Inferior parietal cortex (tissue), 1 donor: Measurements from ENCODE around the gene EMX2.
"Not testable (repeated sequence)": the region's sequence is repeated elsewhere in the genome, so short reads cannot be mapped to it uniquely, and the experiment has no call there.

Source experiments
- DNase-seq: peaks from one replicate; pipeline ENCODE4 v3.0.0-alpha.2; 2016; ENCODE audit errors: extremely low spot score

The EMX2 gene

GRCh38 chr10:117542706-117543224 lies at the start of gene EMX2:
Gene EMX2 (plus strand): TSS chr10:117542746. CDS start chr10:117543268, 522 bp downstream.
- DNase-seq = no peak

GRCh38 chr10:117496031-117496430 lies 46.5 kb upstream of the EMX2 start:
- DNase-seq = no peak

DNA sequence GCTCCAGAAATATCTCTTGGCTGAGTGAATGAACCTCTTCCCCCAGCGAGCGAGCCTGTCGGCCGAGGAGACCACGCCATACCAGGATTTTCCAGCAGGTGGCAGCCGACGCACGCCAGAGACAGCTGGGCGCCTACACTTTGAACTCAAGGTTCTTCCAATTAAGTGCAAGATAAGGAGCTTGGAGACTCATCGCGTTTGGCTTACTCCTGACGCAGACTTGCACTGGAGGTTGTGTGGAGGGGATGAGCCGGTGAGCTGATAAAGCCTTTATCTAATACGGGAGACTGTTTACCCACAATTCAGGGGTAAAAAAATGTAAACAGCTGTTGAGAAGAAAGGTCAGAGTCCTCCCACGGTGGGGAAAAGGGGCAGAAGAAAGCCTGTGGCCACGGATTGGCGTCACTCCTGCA lies 45.9 kb upstream of the EMX2 start:
- peak; percentile 85 for DNase-seq

GRCh38 chr10:117497736-117498135 lies 44.8 kb upstream of the EMX2 start:
- no peak for DNase-seq

- DNase-seq = no peak
Observed at GRCh38 chr10:117499248-117500105, 43.1 kb upstream of the EMX2 start.

DNA sequence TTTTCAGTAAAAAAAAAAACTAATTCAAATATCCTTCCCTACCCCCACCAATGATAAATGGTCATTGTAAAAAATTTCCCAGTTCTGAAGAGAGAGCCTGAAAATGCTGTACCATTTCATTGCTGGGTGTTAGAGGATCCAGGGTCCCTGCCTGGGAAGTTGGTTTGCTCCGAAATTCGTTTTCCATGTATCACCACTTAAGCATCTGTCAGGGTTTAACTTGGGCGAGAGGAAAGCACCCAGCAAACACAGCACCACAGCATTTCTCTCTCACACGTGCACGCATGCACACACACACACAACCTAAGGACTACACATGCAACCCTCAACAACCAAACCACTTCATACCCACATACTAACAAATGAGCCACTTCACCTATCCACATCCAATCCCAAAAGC lies 42.1 kb upstream of the EMX2 start:
- DNase-seq = no peak

- DNase-seq = no peak
Observed at GRCh38 chr10:117501460-117502035, 41.0 kb upstream of the EMX2 start.

DNA sequence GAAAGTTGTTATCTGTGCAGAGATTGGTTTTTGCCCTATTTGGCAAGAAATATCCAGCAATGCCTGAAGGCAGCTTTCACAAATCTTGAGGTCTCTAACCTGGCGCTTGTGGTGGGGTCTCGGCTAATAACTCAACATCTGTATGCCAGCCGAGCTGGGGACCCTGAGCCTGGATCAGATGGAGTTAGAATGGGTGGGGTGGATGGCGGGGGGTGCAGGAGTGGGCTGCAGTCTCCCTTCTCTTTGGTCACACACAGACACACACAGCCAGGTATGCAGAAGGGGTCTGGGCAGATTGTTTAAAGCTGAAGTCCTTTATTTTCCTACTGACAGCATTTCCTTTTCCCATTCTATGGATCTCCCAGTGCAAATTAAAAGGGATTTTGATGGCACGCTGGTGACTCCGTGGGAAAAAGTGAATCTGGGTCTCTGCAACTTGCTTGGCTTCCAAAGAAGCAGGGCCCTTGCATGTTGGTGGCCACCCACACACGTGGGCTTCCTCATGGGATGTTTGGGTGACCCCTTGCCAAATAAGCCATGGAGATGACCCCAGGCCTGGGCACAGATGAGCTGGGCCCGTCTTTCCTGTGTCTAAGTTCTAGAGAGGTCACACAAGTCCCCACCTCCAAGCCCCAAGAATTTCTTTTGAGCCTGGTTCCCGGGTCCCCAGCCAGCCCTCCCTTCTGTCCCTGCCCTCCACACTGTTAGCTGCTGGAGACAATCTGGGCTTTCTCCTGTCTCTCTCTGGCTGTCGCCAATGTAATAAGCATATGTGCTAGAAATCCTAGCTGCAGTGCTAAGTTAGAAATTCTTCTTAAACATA lies 39.9 kb upstream of the EMX2 start:
- no peak for DNase-seq

DNA sequence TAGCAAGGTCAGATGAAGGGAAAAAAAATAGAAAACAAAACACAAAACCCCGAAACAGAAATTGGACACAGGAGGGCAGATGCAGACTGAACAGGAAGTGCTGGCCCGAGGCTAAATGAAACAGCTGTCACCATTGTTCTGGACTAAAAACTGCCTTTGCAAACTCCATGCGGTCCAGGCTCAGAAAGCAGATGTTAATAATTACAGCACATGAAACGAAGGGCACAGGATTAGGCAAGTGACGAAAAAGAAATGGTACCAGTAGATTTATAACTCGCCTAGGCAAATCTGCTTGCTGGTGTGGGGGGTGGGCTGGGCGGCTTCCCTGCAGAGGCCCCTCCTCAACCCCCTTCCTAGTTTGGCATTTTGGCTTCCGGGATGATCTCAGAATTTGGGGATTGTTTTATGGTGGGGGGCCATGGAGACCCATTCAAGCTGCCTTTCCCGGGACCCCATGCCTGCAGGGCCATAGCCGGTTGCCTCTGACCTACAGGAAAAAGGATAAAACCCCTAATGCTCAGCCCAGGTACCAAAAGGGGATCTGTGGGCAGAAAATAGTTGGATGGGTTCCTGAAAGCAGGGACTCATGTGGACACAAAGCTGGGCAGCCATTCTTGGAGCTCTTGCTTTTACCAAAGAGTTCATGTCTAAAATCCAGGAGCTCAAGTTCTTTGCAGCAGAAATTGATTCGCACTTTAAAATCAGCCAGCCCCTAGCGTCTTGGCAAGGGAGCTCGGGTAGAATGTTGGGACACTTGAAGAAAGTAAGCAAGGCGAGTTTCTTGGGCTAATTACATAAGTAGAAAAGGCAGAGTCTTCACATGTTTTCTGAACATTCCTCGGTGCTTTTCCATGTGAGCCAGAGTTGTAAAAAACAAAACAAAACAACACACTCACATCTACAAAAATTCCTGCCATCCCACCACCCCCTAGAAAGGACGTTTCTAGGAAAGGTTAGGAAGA lies 39.0 kb upstream of the EMX2 start:
- DNase-seq = no peak

GRCh38 chr10:117504562-117504961 lies 38.0 kb upstream of the EMX2 start:
- DNase-seq = no peak

GRCh38 chr10:117507081-117507480 lies 35.5 kb upstream of the EMX2 start:
- DNase-seq = not testable (repeated sequence)

- no peak for DNase-seq
Observed at GRCh38 chr10:117509573-117509972, 33.0 kb upstream of the EMX2 start.

DNA sequence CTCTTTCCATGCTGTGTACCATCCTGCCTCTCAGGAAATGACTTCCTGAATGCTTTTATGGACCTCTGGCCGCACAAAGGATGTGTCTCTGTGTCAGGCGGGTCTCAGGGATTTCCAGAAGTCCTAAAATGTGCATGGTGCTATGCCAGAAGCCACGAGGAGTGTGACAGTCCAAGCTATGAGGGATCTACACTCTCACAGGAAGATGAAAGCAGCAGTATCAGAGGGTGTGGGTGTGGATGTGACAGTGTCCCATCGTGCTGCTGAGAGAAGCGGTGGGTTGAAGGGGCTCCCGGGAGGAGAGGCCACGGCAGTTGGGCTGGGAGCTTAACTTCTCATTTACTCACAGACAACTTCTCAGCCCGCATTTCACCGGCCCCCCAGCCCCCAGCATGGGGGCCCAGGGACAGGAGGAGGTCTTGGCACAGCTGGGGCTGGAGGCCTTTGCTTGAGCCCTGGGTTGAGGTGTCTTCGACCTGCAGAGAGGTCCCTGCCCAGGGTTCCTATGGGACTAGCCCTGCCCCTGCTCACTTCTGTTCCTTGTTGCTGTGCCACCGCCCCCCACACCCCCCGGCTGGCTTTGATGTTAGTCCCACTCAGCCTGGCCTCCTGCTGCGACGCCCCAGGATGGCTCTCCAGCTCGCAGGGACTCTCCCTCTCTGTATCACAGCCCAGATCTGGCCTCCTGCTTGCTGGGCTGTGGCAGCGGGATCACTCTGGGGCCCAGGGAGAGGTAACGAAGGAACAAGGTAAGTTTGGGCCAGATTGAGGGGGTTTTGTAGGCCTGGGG lies 30.8 kb upstream of the EMX2 start:
- DNase-seq = no peak

GRCh38 chr10:117514971-117515370 lies 27.6 kb upstream of the EMX2 start:
- no peak for DNase-seq

- DNase-seq = no peak
Observed at GRCh38 chr10:117516681-117517080, 25.9 kb upstream of the EMX2 start.

DNA sequence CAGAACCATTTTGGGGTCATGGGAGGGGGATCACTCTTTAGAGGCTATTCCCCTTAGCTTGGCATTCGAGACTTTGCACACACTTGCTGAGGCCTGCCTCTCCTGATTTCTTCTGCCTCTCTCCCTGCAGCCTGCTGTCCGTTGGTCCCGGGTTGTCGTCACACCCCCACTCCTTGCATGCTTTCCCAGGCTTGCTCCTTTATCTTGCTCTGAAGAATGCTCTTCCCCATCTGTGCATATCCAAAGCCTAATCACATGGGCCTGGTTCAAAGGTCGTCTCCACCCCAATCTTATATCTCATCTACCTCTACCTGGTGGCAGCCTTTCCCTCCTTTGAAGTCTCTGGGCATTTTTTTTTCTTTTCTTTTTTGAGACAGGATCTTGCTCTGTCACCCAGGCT lies 24.3 kb upstream of the EMX2 start:
- no peak for DNase-seq

GRCh38 chr10:117519286-117519685 lies 23.3 kb upstream of the EMX2 start:
- DNase-seq = no peak

DNA sequence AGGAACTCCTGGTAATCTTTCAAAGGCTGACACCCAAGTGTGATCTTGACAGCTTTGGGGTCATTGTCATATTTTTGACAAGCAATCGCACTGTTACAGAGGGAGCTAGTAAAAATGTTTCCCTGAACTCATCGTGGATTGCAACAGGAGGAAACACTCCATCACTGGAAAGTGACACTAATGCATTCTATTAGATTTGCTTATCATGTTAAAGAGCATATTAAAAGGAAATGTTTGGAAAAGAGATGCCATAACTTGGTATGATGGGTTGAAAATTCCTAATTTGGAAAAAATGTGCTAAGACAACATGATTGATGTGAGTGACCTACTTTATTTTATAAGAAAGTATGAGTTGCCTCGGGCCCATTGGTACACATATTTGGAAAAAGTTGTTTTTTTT lies 22.7 kb upstream of the EMX2 start:
- DNase-seq = no peak

DNA sequence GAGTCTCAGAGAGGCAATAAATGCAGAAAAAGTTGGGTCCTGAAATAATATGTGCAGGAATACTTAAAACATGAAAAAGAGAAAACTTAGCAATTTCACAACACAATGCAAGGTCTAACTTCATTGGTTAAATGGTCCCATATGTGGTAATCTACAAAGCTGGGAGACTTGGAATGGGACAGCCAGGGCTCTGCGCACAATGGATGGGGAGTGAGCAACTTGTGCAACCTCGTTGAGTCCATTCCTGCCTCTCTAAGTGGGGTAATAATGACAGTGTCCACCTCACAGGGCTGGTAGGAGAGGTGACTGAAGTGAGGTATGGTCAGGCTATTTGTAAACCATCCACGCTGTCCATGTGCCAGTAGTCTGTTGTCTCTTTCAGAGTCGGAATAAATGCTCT lies 11.8 kb upstream of the EMX2 start:
- no peak for DNase-seq

- DNase-seq = no peak
Observed at GRCh38 chr10:117531371-117532002, 11.1 kb upstream of the EMX2 start.
